H1 (cell line): ENCODE measurements around the gene HOXA13.
A peak's percentile ranks its signal among the peaks of the same experiment; 100 is the strongest.

Source experiments
- CREB1 ChIP-seq: IDR thresholded peaks from 2 replicates; pipeline ENCODE4 v1.6.1; 2012; ENCODE audit warnings: inconsistent platforms
- E2F6 ChIP-seq: IDR thresholded peaks from 2 replicates; pipeline ENCODE4 v1.6.1; 2012; ENCODE audit warnings: inconsistent platforms
- EGR1 ChIP-seq: IDR thresholded peaks from 2 replicates; pipeline ENCODE4 v1.6.1; 2011; ENCODE audit warnings: low read depth, low read length, borderline replicate concordance
- EP300 ChIP-seq, 2 experiments: IDR thresholded peaks; 1 replicate in 1 of 2; 2 replicates in 1 of 2; pipeline ENCODE4 v1.6.1; 2011 to 2012; ENCODE audit warnings: low read depth in 2 of 2, low read length in 2 of 2, mild to moderate bottlenecking in 2 of 2, borderline replicate concordance in 1 of 2, inconsistent platforms in 1 of 2, moderate library complexity in 1 of 2
- NRF1 ChIP-seq: IDR thresholded peaks from 2 replicates; pipeline ENCODE4 v1.6.1; 2011; ENCODE audit warnings: mild to moderate bottlenecking, low read depth, low read length, improper control_type of control experiment
- POLR2A ChIP-seq, 2 experiments: IDR thresholded peaks; 1 replicate in 1 of 2; 2 replicates in 1 of 2; pipeline ENCODE4 v1.6.1; 2011; ENCODE audit warnings: low read depth in 2 of 2, low read length in 2 of 2, mild to moderate bottlenecking in 2 of 2; ENCODE audit errors: control extremely low read depth in 1 of 2
- RFX5 ChIP-seq: IDR thresholded peaks from 2 replicates; pipeline ENCODE4 v1.6.1; 2011; ENCODE audit warnings: low read depth, low read length, improper control_type of control experiment, borderline replicate concordance
- RNF2 ChIP-seq: fragments of 200-900, 300-1000 bp; sonication (generic); IDR thresholded peaks from 2 replicates; pipeline ENCODE4 v1.7.1; 2016; ENCODE audit warnings: borderline replicate concordance, low read depth, mild to moderate bottlenecking, antibody characterized with exemption, low read length; ENCODE audit not compliant: poor library complexity, severe bottlenecking; ENCODE audit errors: missing control alignments
- TAF1 ChIP-seq: IDR thresholded peaks from 2 replicates; pipeline ENCODE4 v1.6.1; 2011; ENCODE audit warnings: mild to moderate bottlenecking, low read depth, low read length
- YY1 ChIP-seq: IDR thresholded peaks from 2 replicates; pipeline ENCODE4 v1.6.1; 2011; ENCODE audit warnings: low read depth, mild to moderate bottlenecking, low read length
- TF ChIP-seq, protein P1 (sequence below): IDR thresholded peaks from 2 replicates; pipeline ENCODE4 v1.6.1; 2011; ENCODE audit warnings: low read depth, mild to moderate bottlenecking, low read length; ENCODE audit not compliant: insufficient read depth
- TF ChIP-seq, protein P2 (sequence below), 3 experiments: IDR thresholded peaks; 1 replicate in 2 of 3; 2 replicates in 1 of 3; pipeline versions ENCODE4 v1.5.1 to v1.6.1; 2011; ENCODE audit warnings: low read length in 3 of 3, mild to moderate bottlenecking in 3 of 3, inconsistent platforms in 2 of 3, low read depth in 1 of 3, moderate library complexity in 1 of 3; ENCODE audit not compliant: insufficient read depth in 1 of 3; ENCODE audit errors: control extremely low read depth in 1 of 3

- no peak for TF ChIP-seq RFX5
- TF ChIP-seq EP300 (IDR thresholded peaks at IDR 0.05; ENCODE audit: borderline replicate concordance in 1 of 2, low read depth in 2 of 2, low read length in 2 of 2), result no peak
- TF ChIP-seq E2F6, result no peak
- TF ChIP-seq CREB1, result no peak
- TF ChIP-seq, protein P1, sequence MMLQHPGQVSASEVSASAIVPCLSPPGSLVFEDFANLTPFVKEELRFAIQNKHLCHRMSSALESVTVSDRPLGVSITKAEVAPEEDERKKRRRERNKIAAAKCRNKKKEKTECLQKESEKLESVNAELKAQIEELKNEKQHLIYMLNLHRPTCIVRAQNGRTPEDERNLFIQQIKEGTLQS, result no peak
- TF ChIP-seq, protein P2, sequence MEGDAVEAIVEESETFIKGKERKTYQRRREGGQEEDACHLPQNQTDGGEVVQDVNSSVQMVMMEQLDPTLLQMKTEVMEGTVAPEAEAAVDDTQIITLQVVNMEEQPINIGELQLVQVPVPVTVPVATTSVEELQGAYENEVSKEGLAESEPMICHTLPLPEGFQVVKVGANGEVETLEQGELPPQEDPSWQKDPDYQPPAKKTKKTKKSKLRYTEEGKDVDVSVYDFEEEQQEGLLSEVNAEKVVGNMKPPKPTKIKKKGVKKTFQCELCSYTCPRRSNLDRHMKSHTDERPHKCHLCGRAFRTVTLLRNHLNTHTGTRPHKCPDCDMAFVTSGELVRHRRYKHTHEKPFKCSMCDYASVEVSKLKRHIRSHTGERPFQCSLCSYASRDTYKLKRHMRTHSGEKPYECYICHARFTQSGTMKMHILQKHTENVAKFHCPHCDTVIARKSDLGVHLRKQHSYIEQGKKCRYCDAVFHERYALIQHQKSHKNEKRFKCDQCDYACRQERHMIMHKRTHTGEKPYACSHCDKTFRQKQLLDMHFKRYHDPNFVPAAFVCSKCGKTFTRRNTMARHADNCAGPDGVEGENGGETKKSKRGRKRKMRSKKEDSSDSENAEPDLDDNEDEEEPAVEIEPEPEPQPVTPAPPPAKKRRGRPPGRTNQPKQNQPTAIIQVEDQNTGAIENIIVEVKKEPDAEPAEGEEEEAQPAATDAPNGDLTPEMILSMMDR (IDR thresholded peaks at IDR 0.05; ENCODE audit: control extremely low read depth in 1 of 3, insufficient read depth in 1 of 3, low read depth in 1 of 3, low read length in 3 of 3), result no peak
- no peak for TF ChIP-seq NRF1
- TF ChIP-seq YY1, result no peak
- TF ChIP-seq EGR1, result no peak
- TF ChIP-seq POLR2A (IDR thresholded peaks at IDR 0.05; ENCODE audit: control extremely low read depth in 1 of 2, low read depth in 2 of 2, low read length in 2 of 2), result no peak
- peak; percentile 89 for TF ChIP-seq RNF2
- TF ChIP-seq TAF1, result no peak
These were observed 42.8 kb downstream of the HOXA13 start for GRCh38 chr7:27156916-27157701.
